H1 (cell line): Measurements from ENCODE around the gene EIPR1. TPM values are rescaled to one million over a fixed set of nuclear protein-coding genes. Genes with fewer than 3 reads are reported as not detected.

Source experiments
- CTCF ChIA-PET: fragments of 300-600 bp; sonication (Branson Sonifier 250); formaldehyde crosslinking; loops from one replicate; lab custom pipeline; 2021; ENCODE audit not compliant: partially characterized antibody; lab: Charles Lee
- POLR2A ChIA-PET: fragments of 300-600 bp; sonication (Branson Sonifier 250); formaldehyde crosslinking; loops from one replicate; lab custom pipeline; 2021; ENCODE audit warnings: inconsistent platforms; ENCODE audit not compliant: partially characterized antibody; lab: Charles Lee
- DNase-seq, 2 experiments: peaks; one replicate each; pipeline versions ENCODE4 v3.0.0 to v3.0.0-alpha.2; 2010 to 2022; ENCODE audit warnings: low spot score in 2 of 2, low read depth in 1 of 2, mixed read lengths in 1 of 2
- FAIRE-seq: peaks from 2 replicates; lab custom pipeline; 2011; peaks lifted over from hg19 to GRCh38; lab: Jason Lieb, UNC
- H2AFZ ChIP-seq: 2 replicates; pipeline ENCODE4 v1.8.1; 2012; ENCODE audit warnings: low read length, inconsistent platforms
- H2AK5ac ChIP-seq: 2 replicates; pipeline ENCODE4 v1.6.1; 2013; ENCODE audit warnings: low read depth, low read length
- H2BK120ac ChIP-seq: replicated peaks from 2 replicates; pipeline ENCODE3; 2013; ENCODE audit warnings: low read depth, low read length, inconsistent platforms
- H2BK12ac ChIP-seq: 2 replicates; pipeline ENCODE4 v1.6.1; 2013; ENCODE audit warnings: low read depth, low read length
- H2BK15ac ChIP-seq: 2 replicates; pipeline ENCODE4 v1.6.1; 2013; ENCODE audit warnings: low read length
- H2BK20ac ChIP-seq: 2 replicates; pipeline ENCODE4 v1.6.1; 2013; ENCODE audit warnings: low read length
- H2BK5ac ChIP-seq: 2 replicates; pipeline ENCODE4 v1.6.1; 2013; ENCODE audit warnings: low read depth, low read length
- H3K14ac ChIP-seq: 2 replicates; pipeline ENCODE4 v1.6.1; 2013; ENCODE audit warnings: inconsistent platforms; ENCODE audit not compliant: insufficient read length
- H3K18ac ChIP-seq: 2 replicates; pipeline ENCODE4 v1.6.1; 2013; ENCODE audit warnings: low read length; ENCODE audit errors: extremely low read depth
- H3K23ac ChIP-seq: 2 replicates; pipeline ENCODE4 v1.6.1; 2013; ENCODE audit warnings: inconsistent platforms; ENCODE audit not compliant: insufficient read length
- H3K23me2 ChIP-seq: 2 replicates; pipeline ENCODE4 v1.6.1; 2013; ENCODE audit warnings: low read depth, low read length
- H3K27ac ChIP-seq: 2 replicates; pipeline ENCODE4 v1.6.1; 2011; ENCODE audit warnings: low read depth, low read length, inconsistent platforms
- H3K27me3 ChIP-seq, 4 experiments: replicated peaks in 1 of 4; 1 replicate in 1 of 4; 2 replicates in 3 of 4; pipeline versions ENCODE4 v1.6.1 to v1.8.1; 2011 to 2013; ENCODE audit warnings: low read length in 3 of 4, mild to moderate bottlenecking in 3 of 4, inconsistent platforms in 2 of 4, mixed read lengths in 2 of 4, moderate library complexity in 1 of 4; ENCODE audit not compliant: control insufficient read depth in 3 of 4, insufficient read depth in 3 of 4; ENCODE audit errors: extremely low read depth in 1 of 4
- H3K36me3 ChIP-seq, 4 experiments: 2 replicates each; pipeline versions ENCODE4 v1.6.1 to v1.8.1; 2011 to 2013; ENCODE audit warnings: mild to moderate bottlenecking in 4 of 4, low read length in 3 of 4, moderate library complexity in 2 of 4, control low read depth in 1 of 4, inconsistent platforms in 1 of 4; ENCODE audit not compliant: insufficient read depth in 4 of 4, control insufficient read depth in 2 of 4
- H3K4ac ChIP-seq: replicated peaks from 2 replicates; pipeline ENCODE3; 2013; ENCODE audit warnings: low read length, low read depth, mixed read lengths, inconsistent platforms; ENCODE audit not compliant: insufficient read length
- H3K4me1 ChIP-seq, 4 experiments: replicated peaks in 1 of 4; 1 replicate in 1 of 4; 2 replicates in 3 of 4; pipeline versions ENCODE4 v1.6.1 to v1.8.1; 2011 to 2013; ENCODE audit warnings: low read length in 3 of 4, inconsistent platforms in 2 of 4, mixed read lengths in 1 of 4; ENCODE audit not compliant: insufficient read depth in 4 of 4, control insufficient read depth in 3 of 4
- H3K4me2 ChIP-seq, 2 experiments: 2 replicates each; pipeline versions ENCODE4 v1.6.1 to v1.8.1; 2011 to 2013; ENCODE audit warnings: low read depth in 2 of 2, low read length in 2 of 2, control low read depth in 1 of 2, inconsistent platforms in 1 of 2, mild to moderate bottlenecking in 1 of 2; ENCODE audit not compliant: insufficient read depth in 1 of 2
- H3K4me3 ChIP-seq, 4 experiments: fragments of 200-600, 300-600 bp in 1 of 4; sonication (generic), shearing (Covaris generic), sonication (Bioruptor Twin) in 1 of 4; 2 replicates each; pipeline versions ENCODE4 v1.5.1 to v1.8.1; 2011 to 2016; ENCODE audit warnings: low read length in 4 of 4, low read depth in 3 of 4, control low read depth in 2 of 4, inconsistent platforms in 2 of 4, mild to moderate bottlenecking in 2 of 4, mixed read lengths in 1 of 4, moderate library complexity in 1 of 4; ENCODE audit not compliant: insufficient read depth in 2 of 4; ENCODE audit errors: extremely low read depth in 1 of 4
- H3K56ac ChIP-seq: replicated peaks from 2 replicates; pipeline ENCODE3; 2013; ENCODE audit warnings: low read depth, mild to moderate bottlenecking, mixed read lengths, low read length, inconsistent platforms; ENCODE audit not compliant: insufficient read length
- H3K79me1 ChIP-seq: 2 replicates; pipeline ENCODE4 v1.6.1; 2013; ENCODE audit warnings: low read depth, low read length, control low read depth
- H3K79me2 ChIP-seq, 2 experiments: 2 replicates each; pipeline versions ENCODE4 v1.6.1 to v1.8.1; 2012 to 2013; ENCODE audit warnings: low read length in 2 of 2, mild to moderate bottlenecking in 2 of 2, inconsistent platforms in 1 of 2; ENCODE audit not compliant: insufficient read depth in 2 of 2, control insufficient read depth in 1 of 2
- H3K9ac ChIP-seq, 4 experiments: replicated peaks in 1 of 4; 1 replicate in 1 of 4; 2 replicates in 3 of 4; pipeline versions ENCODE4 v1.6.1 to v1.8.1; 2011 to 2013; ENCODE audit warnings: low read depth in 3 of 4, low read length in 3 of 4, control low read depth in 2 of 4, mild to moderate bottlenecking in 2 of 4, moderate library complexity in 2 of 4, inconsistent platforms in 1 of 4; ENCODE audit errors: extremely low read depth in 1 of 4
- H3K9me3 ChIP-seq, 2 experiments: 2 replicates each; pipeline versions ENCODE4 v1.6.1 to v1.8.1; 2012 to 2013; ENCODE audit warnings: mild to moderate bottlenecking in 2 of 2, moderate library complexity in 2 of 2, control low read depth in 1 of 2, inconsistent platforms in 1 of 2, low read depth in 1 of 2, low read length in 1 of 2, mixed read lengths in 1 of 2; ENCODE audit not compliant: insufficient read depth in 2 of 2
- H4K20me1 ChIP-seq, 2 experiments: replicated peaks in 1 of 2; 2 replicates each; pipeline versions ENCODE3 to v1.8.1; 2011 to 2013; ENCODE audit warnings: inconsistent platforms in 2 of 2, low read length in 2 of 2, mild to moderate bottlenecking in 1 of 2; ENCODE audit not compliant: insufficient read depth in 2 of 2, control insufficient read depth in 1 of 2
- H4K5ac ChIP-seq: 2 replicates; pipeline ENCODE4 v1.6.1; 2013; ENCODE audit warnings: low read length, low read depth, mixed read lengths, inconsistent platforms; ENCODE audit not compliant: insufficient read length
- H4K8ac ChIP-seq: 2 replicates; pipeline ENCODE4 v1.8.0; 2013; ENCODE audit warnings: mild to moderate bottlenecking, moderate library complexity, low read length, inconsistent platforms; ENCODE audit not compliant: insufficient read depth; ENCODE audit errors: extremely low read depth
- H4K91ac ChIP-seq: replicated peaks from 2 replicates; pipeline ENCODE3; 2013; ENCODE audit warnings: low read length, mixed read lengths, inconsistent platforms; ENCODE audit not compliant: insufficient read length
- BCL11A ChIP-seq, 2 experiments: IDR thresholded peaks; one replicate each; pipeline ENCODE4 v1.6.1; 2011; ENCODE audit warnings: low read depth in 2 of 2, low read length in 2 of 2, mild to moderate bottlenecking in 2 of 2
- EGR1 ChIP-seq: IDR thresholded peaks from 2 replicates; pipeline ENCODE4 v1.6.1; 2011; ENCODE audit warnings: low read depth, low read length, borderline replicate concordance
- EP300 ChIP-seq, 2 experiments: IDR thresholded peaks; 1 replicate in 1 of 2; 2 replicates in 1 of 2; pipeline ENCODE4 v1.6.1; 2011 to 2012; ENCODE audit warnings: low read depth in 2 of 2, low read length in 2 of 2, mild to moderate bottlenecking in 2 of 2, borderline replicate concordance in 1 of 2, inconsistent platforms in 1 of 2, moderate library complexity in 1 of 2
- GABPA ChIP-seq: IDR thresholded peaks from 2 replicates; pipeline ENCODE4 v1.6.1; 2011; ENCODE audit warnings: mild to moderate bottlenecking, low read length, moderate library complexity, borderline replicate concordance; ENCODE audit not compliant: insufficient read depth
- JUND ChIP-seq: IDR thresholded peaks from 2 replicates; pipeline ENCODE4 v1.6.1; 2011; ENCODE audit warnings: mild to moderate bottlenecking, improper control_type of control experiment, low read length
- KDM1A ChIP-seq: fragments of 200-600, 300-600 bp; sonication (generic); IDR thresholded peaks from 2 replicates; pipeline ENCODE4 v1.7.1; 2016; ENCODE audit warnings: mild to moderate bottlenecking, low read length, borderline replicate concordance
- MAX ChIP-seq: IDR thresholded peaks from 2 replicates; pipeline ENCODE4 v1.6.1; 2012; ENCODE audit warnings: inconsistent platforms
- NRF1 ChIP-seq: IDR thresholded peaks from 2 replicates; pipeline ENCODE4 v1.6.1; 2011; ENCODE audit warnings: mild to moderate bottlenecking, low read depth, low read length, improper control_type of control experiment
- POLR2AphosphoS5 ChIP-seq: IDR thresholded peaks from 2 replicates; pipeline ENCODE4 v1.6.1; 2011; ENCODE audit warnings: low read depth, low read length
- RXRA ChIP-seq: IDR thresholded peaks from 2 replicates; pipeline ENCODE4 v1.6.1; 2011; ENCODE audit warnings: low read depth, mild to moderate bottlenecking, low read length, moderate library complexity; ENCODE audit not compliant: insufficient read depth
- YY1 ChIP-seq: IDR thresholded peaks from 2 replicates; pipeline ENCODE4 v1.6.1; 2011; ENCODE audit warnings: low read depth, mild to moderate bottlenecking, low read length
- WGBS, 2 experiments: shearing (Covaris generic) in 1 of 2; methylation state at CpG; one replicate each; pipeline versions ENCODE4 v1.1.6 to v1.1.7; 2013 to 2015; ENCODE audit warnings: low lambda C conversion rate in 2 of 2, mixed read lengths in 2 of 2, inconsistent platforms in 1 of 2, low coverage in 1 of 2, missing lambda C conversion rate in 1 of 2; ENCODE audit not compliant: insufficient replicate concordance in 2 of 2, insufficient coverage in 1 of 2, insufficient read length in 1 of 2; ENCODE audit errors: extremely low coverage in 1 of 2, missing lambda C conversion rate in 1 of 2; 5-methylcytosine and 5-hydroxymethylcytosine counted together
- polyA plus RNA-seq, 7 experiments: library from polyadenylated mRNA; depleted of rRNA in 3 of 7; stranded (reverse) in 5 of 7; unstranded in 2 of 7; fragments of >200 nt in 5 of 7; fragments of 200-250 nt in 2 of 7; gene quantifications; 1 replicate in 5 of 7; 2 replicates in 1 of 7; 4 replicates in 1 of 7; pipeline versions ENCODE4 v1.2.1 to v1.2.3, GENCODE V29; 2011 to 2013; ENCODE audit warnings: missing spikeins in 2 of 7, mixed read lengths in 2 of 7
- total RNA-seq: library from RNA; stranded (reverse); fragmentation: NEBNext Ultra II Directional; extraction: Animal tissue kit (Norgen Biotek cat#: 25700); gene quantifications from 2 replicates; pipeline ENCODE4 v1.2.1, GENCODE V29; 2021

Gene EIPR1
- total and polyA plus RNA-seq, 2 of the 8 experiments (the other 6 are each of a cell fraction or from before 2014, with no cell fraction given): 26.3 to 56.4 TPM

DNA sequence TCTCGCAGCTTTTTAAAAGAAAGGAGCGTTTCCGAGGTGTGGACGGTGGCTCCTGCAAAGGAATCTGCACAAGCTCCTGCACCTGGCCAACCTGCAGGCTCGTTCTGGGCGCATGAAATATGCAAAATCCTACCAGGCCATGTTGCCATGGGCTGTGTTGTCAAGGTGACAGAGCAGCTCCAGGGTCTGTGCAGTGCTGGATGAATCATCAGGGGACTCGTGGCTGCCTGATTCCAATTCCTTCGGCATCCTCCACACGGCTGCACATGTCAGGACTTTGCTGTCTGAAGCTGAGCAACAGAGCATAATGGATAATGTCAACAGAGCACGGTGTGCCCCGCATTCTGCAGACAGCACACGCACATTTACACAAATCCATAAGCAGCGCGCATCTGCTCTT lies 120.5 kb downstream of the EIPR1 start:
- H4K5ac ChIP-seq: no peak overlapping the region
- WGBS, 2 experiments: 76% methylated on average over 14 of the region's 14 CpGs; no CpG with 5 or more reads in 1 of the 2 experiments
- H3K4me2 ChIP-seq: no peak overlapping the region
- ChIA-PET POLR2A (no interaction called here), CTCF (interaction anchor here (0.7 to 1.0 kb wide), 3 partner anchors 42 to 412 kb away, joined by 3 read pairs; no protein-coding TSS in a partner anchor)
- DNase-seq (no peak), FAIRE-seq (no peak)
- H3K4me1 ChIP-seq: peaks cover 0 to 4% (median 0%) of the 10 kb centered on the region in 4 experiments; a peak in 3 of 7 replicates
- H2BK120ac ChIP-seq: no peak overlapping the region
- H3K36me3 ChIP-seq: no peaks in the 10 kb centered on the region; a peak in 1 of 8 replicates
- H2BK15ac ChIP-seq: no peak overlapping the region
- no peak overlapping the region for H4K91ac ChIP-seq
- H3K23me2 ChIP-seq: no peaks in the 10 kb centered on the region
- no peak overlapping the region for H3K14ac ChIP-seq
- no peak overlapping the region for H3K9ac ChIP-seq
- no peak overlapping the region for H3K4ac ChIP-seq
- no peak for TF ChIP-seq MAX
- TF ChIP-seq EGR1: no peak
- TF ChIP-seq NRF1: no peak
- no peak for TF ChIP-seq JUND
- no peak for TF ChIP-seq RXRA
- no peak for TF ChIP-seq POLR2AphosphoS5
- no peak for TF ChIP-seq EP300 (IDR thresholded peaks at IDR 0.05; ENCODE audit: borderline replicate concordance in 1 of 2, low read depth in 2 of 2, low read length in 2 of 2)
- no peak for TF ChIP-seq GABPA
- no peak for TF ChIP-seq KDM1A
- no peak for TF ChIP-seq BCL11A (IDR thresholded peaks at IDR 0.05; ENCODE audit: low read depth in 2 of 2, low read length in 2 of 2)
- TF ChIP-seq YY1: no peak
- H2BK12ac ChIP-seq: no peak overlapping the region
- H3K9me3 ChIP-seq: no peaks in the 10 kb centered on the region
- H3K56ac ChIP-seq: no peak overlapping the region
- H2AK5ac ChIP-seq: no peak overlapping the region
- H2AFZ ChIP-seq: no peak overlapping the region
- peaks cover 9% of the 10 kb centered on the region; the same call in 1 of the 2 replicates for H3K79me1 ChIP-seq
- peaks cover 0 to 5% of the 10 kb centered on the region in 2 experiments for H4K20me1 ChIP-seq
- no peak overlapping the region for H3K23ac ChIP-seq
- no peak overlapping the region for H4K8ac ChIP-seq
- H2BK5ac ChIP-seq: no peak overlapping the region; the same call in 1 of the 2 replicates
- H2BK20ac ChIP-seq: no peak overlapping the region
- H3K18ac ChIP-seq: no peak overlapping the region
- no peak overlapping the region for H3K27ac ChIP-seq
- no peak overlapping the region for H3K4me3 ChIP-seq
- H3K27me3 ChIP-seq: no peaks in the 10 kb centered on the region; a peak in 1 of 7 replicates
- H3K79me2 ChIP-seq: no peaks in the 10 kb centered on the region
